Left renal pelvis (tissue), 4 donors: ENCODE data around the gene GNG12. TPM values are rescaled to one million over a fixed set of nuclear protein-coding genes. Genes with fewer than 3 reads are reported as not detected.

Experiments used
- DNase-seq, 4 donors: peaks; one replicate each; pipeline ENCODE4 v3.0.0-alpha.2; 2013; ENCODE audit warnings: low read depth in 4 of 4, low spot score in 3 of 4
- polyA plus RNA-seq, 4 donors: library from polyadenylated mRNA; unstranded; fragments of 120-200 nt; gene quantifications; one replicate each; pipeline ENCODE4 v1.2.1, GENCODE V29; 2013; ENCODE audit not compliant: insufficient read length in 4 of 4

The GNG12 gene
- 100 to 1,000 TPM in 3 of 4 donors, 10 to 100 TPM in 1; 91.1 to 142 (median 121) TPM for polyA plus RNA-seq

GRCh38 chr1:67832737-67833601, at the start of gene GNG12:
TSS of gene GNG12 (minus strand) at chr1:67833467. CDS start at chr1:67707686, 125,781 bp downstream.
- DNase-seq: peak in 2 of 4 donors; percentile 41 to 48

- no peak for DNase-seq
Observed at GRCh38 chr1:67882196-67882958, 49.1 kb upstream of the GNG12 start.

GRCh38 chr1:67880056-67880601, 46.9 kb upstream of the GNG12 start:
- DNase-seq: no peak

- no peak for DNase-seq
Observed at GRCh38 chr1:67879485-67879884, 46.2 kb upstream of the GNG12 start.

- DNase-seq: no peak
Observed at GRCh38 chr1:67874501-67875111, 41.3 kb upstream of the GNG12 start.

GRCh38 chr1:67869233-67869632, 36.0 kb upstream of the GNG12 start:
- DNase-seq: no peak

- DNase-seq: no peak
Observed at GRCh38 chr1:67863637-67864036, 30.4 kb upstream of the GNG12 start.

GRCh38 chr1:67862685-67863084, 29.4 kb upstream of the GNG12 start:
- DNase-seq: no peak

GRCh38 chr1:67861856-67862516, 28.7 kb upstream of the GNG12 start:
- DNase-seq: no peak

- DNase-seq: no peak
Observed at GRCh38 chr1:67860776-67861175, 27.5 kb upstream of the GNG12 start.

- DNase-seq: no peak
Observed at GRCh38 chr1:67856921-67857320, 23.7 kb upstream of the GNG12 start.

GRCh38 chr1:67855961-67856360, 22.7 kb upstream of the GNG12 start:
- no peak for DNase-seq

GRCh38 chr1:67855444-67855843, 22.2 kb upstream of the GNG12 start:
- no peak for DNase-seq

- DNase-seq: no peak
Observed at GRCh38 chr1:67853704-67854103, 20.4 kb upstream of the GNG12 start.

- DNase-seq: no peak
Observed at GRCh38 chr1:67851800-67852199, 18.5 kb upstream of the GNG12 start.

GRCh38 chr1:67850611-67851075, 17.4 kb upstream of the GNG12 start:
- no peak for DNase-seq

GRCh38 chr1:67850151-67850551, 16.9 kb upstream of the GNG12 start:
- no peak for DNase-seq

- no peak for DNase-seq
Observed at GRCh38 chr1:67847466-67847865, 14.2 kb upstream of the GNG12 start.

GRCh38 chr1:67846538-67846937, 13.3 kb upstream of the GNG12 start:
- no peak for DNase-seq

GRCh38 chr1:67844988-67845387, 11.7 kb upstream of the GNG12 start:
- DNase-seq: no peak
